Cortex of kidney (tissue), 1 donor: ENCODE results near the gene ADAM10.
"Not testable (repeated sequence)": the region's sequence is repeated elsewhere in the genome, so short reads cannot be mapped to it uniquely, and the experiment has no call there.

ENCODE experiments used
- DNase-seq: peaks from one replicate; lab custom pipeline; 2025; lab: John Stamatoyannopoulos, UW

ADAM10 gene

GRCh38 chr15:58608711-58609110 is 140.8 kb downstream of the ADAM10 start:
- no peak for DNase-seq

- DNase-seq: no peak
These were observed 141.3 kb downstream of the ADAM10 start for GRCh38 chr15:58608129-58608590.

GRCh38 chr15:58606577-58607080 is 142.9 kb downstream of the ADAM10 start:
- no peak for DNase-seq

GRCh38 chr15:58605931-58606530 is 143.5 kb downstream of the ADAM10 start:
- DNase-seq: no peak

GRCh38 chr15:58604455-58604923 is 145.0 kb downstream of the ADAM10 start:
- no peak for DNase-seq

- not testable (repeated sequence) for DNase-seq
These were observed 145.6 kb downstream of the ADAM10 start for GRCh38 chr15:58603927-58604326.

GRCh38 chr15:58602823-58603222 is 146.7 kb downstream of the ADAM10 start:
- DNase-seq: no peak

GRCh38 chr15:58598829-58599210 is 150.7 kb downstream of the ADAM10 start:
- no peak for DNase-seq

GRCh38 chr15:58597943-58598828 is 151.3 kb downstream of the ADAM10 start:
- no peak for DNase-seq

GRCh38 chr15:58595516-58596263 is 153.8 kb downstream of the ADAM10 start:
- DNase-seq: no peak

GRCh38 chr15:58594898-58595297 is 154.6 kb downstream of the ADAM10 start:
- no peak for DNase-seq

GRCh38 chr15:58593870-58594269 is 155.6 kb downstream of the ADAM10 start:
- no peak for DNase-seq

- DNase-seq: no peak
These were observed 158.6 kb downstream of the ADAM10 start for GRCh38 chr15:58590926-58591325.

- DNase-seq: no peak
These were observed 159.3 kb downstream of the ADAM10 start for GRCh38 chr15:58590236-58590635.

- DNase-seq: no peak
These were observed 160.5 kb downstream of the ADAM10 start for GRCh38 chr15:58589047-58589446.

GRCh38 chr15:58588096-58588495 is 161.4 kb downstream of the ADAM10 start:
- DNase-seq: no peak

GRCh38 chr15:58587486-58587885 is 162.0 kb downstream of the ADAM10 start:
- no peak for DNase-seq

GRCh38 chr15:58585693-58586443 is 163.6 kb downstream of the ADAM10 start:
- DNase-seq: no peak

GRCh38 chr15:58584789-58585461 is 164.6 kb downstream of the ADAM10 start:
- DNase-seq: no peak

GRCh38 chr15:58583171-58583908 is 166.2 kb downstream of the ADAM10 start:
- DNase-seq: no peak
